Left cardiac atrium (tissue), 4 donors: ENCODE measurements around the gene ZFP36. TPM values are rescaled to one million over a fixed set of nuclear protein-coding genes. Genes with fewer than 3 reads are reported as not detected.
A peak's percentile ranks its signal among the peaks of the same experiment; 100 is the strongest.

Experiments
- ATAC-seq, 2 donors: fragments of 200-7000 bp; cut with Tn5 transposase; one replicate each; pipeline ENCODE4 v1.9.1; 2020; ENCODE audit warnings: mild to moderate bottlenecking in 2 of 2, moderate library complexity in 2 of 2
- DNase-seq: peaks from one replicate; pipeline ENCODE4 v3.0.0-alpha.2; 2020
- intact Hi-C, 2 donors: fragments of 100-400 bp; cut with DNase I; formaldehyde crosslinking; loops; one replicate each; pipeline versions ENCODE4 v1.14.1 to v1.15.1; 2022 to 2023
- total RNA-seq, 2 donors: library from RNA; stranded (reverse); fragmentation: NEBNext Ultra II Directional; extraction: Animal tissue kit (Norgen Biotek cat#: 25700); gene quantifications; one replicate each; pipeline ENCODE4 v1.2.1, GENCODE V29; 2021
- donor health status: DM: no; HTN: yes; CAD: no.
- donor health status: DM: no; HTN: yes; CAD: no; lungs with severe emphysema.
- donor health status: DM: yes; HTN: yes; CAD: no.
- donor health status: Dilated cardiomyopathy.

ZFP36 gene
- total RNA-seq, 2 donors from 2014 or later: 93.5 to 156 TPM

DNA sequence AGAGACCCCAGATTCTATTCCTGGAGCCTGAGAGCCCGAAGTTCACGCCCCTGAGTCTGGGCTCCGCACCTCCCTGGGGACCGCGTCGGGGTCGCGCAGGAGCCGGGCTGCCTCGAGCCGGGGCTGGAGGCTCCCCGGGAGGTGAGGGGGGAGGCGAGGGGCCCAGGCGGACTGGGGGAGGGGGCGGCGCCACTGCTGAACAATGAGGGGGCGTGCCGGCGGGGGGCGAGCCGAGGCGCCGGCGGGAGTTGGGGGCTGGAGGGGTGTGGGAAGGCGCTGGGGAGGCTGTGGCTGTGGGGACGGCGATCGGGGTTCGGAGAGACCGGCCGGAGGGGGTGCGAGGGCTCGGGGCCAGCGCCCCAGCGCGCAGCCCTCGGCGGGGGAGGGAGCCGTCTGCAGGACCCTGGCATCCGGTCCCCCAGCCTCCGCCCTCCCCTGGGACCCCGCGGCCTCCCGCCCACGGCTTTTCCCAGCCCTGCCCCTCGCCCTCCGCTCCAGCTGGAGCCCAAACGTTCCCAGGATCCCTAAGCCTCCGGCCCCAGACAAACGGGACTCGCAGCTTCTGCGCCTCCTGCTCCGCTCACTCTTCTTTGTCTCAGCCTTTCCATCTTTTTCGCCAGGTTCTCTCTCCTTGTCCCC is 6.7 kb downstream of the ZFP36 start:
- intact Hi-C loops: no loop called here
- ATAC-seq (peak; percentile 2 to 13), DNase-seq (peak; percentile 78)

DNA sequence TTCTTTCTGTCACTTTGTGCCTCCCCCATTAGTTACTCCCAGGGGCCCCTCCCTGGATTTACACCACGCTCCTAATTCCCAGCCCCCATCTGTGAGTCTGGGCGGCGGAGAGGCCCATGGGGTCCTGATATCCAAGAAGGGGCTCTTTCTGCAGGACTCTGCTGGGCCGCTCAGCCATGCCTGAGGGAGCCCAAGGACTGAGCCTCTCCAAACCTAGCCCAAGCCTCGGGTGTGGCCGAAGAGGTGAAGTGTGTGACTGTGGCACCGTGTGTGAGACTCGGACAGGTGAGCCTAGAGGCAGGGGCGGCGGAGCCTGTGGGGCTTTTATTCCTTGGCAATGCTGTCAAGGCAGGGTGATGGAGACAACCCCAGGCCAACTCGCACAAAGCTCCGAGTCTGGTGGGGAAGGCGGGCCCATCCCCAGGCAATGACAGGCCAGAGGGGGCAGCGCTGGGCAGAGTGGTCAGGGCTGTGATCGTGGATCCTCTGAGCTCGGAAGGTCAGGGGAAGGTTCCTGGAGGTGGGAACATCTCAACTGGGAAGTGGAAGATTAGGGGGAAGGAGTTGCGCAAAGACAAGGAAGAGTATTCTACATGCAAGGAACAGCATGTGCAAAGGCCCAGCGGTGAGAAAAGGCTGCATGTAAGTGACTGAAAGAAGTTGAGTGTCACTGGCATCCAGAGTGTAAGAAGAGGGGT is 7.4 kb downstream of the ZFP36 start:
- ATAC-seq: no peak
- intact Hi-C loops: no loop called here
- DNase-seq: peak; percentile 46

DNA sequence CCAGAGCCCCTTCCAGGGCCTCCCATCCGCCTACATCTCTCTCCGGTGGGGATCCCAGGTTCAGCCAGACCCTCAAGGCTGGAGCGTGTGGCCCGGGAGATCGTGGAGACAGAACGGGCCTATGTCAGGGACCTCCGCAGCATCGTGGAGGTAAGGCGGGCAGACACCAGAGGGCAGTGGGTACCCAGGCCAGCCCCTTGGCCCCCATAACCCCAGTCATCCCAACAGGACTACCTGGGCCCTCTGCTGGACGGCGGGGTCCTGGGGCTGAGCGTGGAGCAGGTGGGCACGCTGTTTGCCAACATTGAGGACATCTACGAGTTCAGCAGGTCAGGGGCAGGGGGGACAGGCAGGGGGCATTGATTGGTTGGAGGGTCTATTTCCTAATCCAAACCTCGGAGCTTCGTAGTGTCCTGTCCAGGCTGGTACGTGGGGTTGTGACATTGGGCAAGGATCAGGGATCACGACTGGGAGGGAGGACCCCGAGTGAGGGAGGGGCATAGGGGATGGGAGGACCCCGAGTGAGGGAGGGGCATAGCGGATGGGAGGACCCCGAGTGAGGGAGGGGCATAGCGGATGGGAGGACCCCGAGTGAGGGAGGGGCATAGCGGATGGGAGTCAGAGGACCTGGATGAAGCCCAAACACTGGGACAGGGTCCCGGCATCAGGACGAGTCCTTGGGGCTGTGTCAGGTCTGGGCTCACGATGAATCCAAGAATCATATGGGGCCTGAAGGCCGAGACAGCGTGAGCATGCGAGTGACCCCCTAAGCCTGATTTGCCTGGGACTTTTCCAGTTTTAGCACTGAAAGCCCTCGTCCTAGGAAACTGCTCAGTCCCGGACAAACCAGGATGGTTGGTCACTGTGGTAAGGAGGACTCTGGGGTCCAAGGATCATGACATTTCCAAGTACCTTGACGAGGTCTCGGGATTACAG is 8.7 kb downstream of the ZFP36 start:
- ATAC-seq (no peak), DNase-seq (peak; percentile 37)
- intact Hi-C loops: loop anchor here in 1 of 2 donors (2.0 kb wide), 1 partner anchor 17 kb away; no protein-coding TSS in a partner anchor

DNA sequence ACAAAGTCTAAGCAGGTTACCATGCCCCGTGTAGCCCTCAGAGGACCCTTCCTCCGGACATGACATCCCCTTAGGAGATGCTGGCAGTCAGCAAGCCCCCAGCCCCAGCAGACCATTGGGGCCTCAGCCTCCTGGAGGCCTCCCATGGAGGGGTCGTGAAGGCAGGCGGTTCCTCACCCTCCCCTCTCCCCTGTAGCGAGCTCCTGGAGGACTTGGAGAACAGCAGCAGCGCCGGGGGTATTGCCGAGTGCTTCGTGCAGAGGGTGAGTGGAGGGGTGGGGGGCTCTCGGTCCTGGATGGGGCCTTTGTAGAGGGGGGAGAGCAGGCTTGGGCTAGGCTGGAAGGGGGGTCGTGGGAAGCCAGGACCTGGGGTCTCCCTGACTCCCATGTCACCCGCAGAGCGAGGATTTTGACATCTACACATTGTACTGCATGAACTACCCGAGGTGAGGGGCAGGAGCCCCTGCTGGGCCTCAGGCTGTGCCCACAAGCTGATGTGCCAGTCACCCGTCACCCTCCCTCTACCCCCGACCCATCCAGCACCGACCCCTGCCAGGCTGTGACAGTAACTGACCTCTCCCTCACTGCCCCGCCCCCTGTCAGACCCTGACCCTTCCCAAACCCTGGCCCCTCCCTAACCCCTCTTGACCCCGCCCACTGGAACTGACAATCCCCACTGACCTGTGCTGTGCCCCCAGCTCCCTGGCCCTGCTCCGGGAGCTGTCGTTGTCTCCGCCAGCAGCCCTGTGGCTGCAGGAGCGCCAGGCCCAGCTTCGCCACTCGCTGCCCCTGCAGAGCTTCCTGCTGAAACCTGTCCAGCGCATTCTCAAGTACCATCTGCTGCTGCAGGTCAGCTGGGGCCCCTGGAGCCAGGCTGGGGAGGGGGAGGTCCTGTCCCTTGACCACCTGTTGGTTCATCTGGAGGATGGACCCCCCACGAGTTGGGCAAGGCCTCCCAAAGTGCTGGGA is 9.8 kb downstream of the ZFP36 start:
- no peak for ATAC-seq
- no peak for DNase-seq
- intact Hi-C loops: loop anchor here in 1 of 2 donors (2.0 kb wide), 1 partner anchor 16 kb away; no protein-coding TSS in a partner anchor

DNA sequence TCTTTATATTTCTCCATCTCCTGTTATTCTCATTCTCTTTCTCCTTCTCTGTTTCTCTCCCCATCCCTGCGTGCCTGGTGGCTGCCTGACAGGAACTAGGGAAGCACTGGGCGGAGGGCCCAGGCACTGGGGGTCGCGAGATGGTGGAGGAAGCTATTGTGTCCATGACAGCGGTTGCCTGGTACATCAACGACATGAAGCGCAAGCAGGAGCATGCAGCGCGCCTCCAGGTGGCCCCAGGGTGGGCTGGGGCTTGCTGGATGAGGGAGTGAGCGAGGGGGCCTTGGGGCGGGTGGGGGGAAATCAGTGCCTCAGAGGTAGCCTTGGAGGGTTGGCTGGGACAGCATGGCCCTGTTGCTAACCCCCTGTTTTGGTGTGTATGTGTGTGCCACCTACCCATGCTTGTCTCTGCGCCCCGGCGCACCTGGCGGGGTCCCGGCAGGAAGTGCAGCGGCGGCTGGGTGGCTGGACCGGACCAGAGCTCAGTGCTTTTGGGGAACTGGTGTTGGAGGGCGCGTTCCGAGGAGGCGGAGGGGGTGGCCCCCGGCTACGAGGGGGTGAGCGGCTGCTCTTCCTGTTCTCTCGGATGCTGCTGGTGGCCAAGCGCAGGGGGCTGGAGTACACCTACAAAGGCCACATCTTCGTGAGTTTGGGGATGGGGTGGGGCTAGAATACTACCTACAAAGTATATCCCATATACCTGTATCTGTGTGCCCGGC is 11.0 kb downstream of the ZFP36 start:
- no peak for ATAC-seq
- DNase-seq: no peak
- intact Hi-C loops: loop anchor here in 1 of 2 donors (2.0 kb wide), 1 partner anchor 15 kb away; no protein-coding TSS in a partner anchor

DNA sequence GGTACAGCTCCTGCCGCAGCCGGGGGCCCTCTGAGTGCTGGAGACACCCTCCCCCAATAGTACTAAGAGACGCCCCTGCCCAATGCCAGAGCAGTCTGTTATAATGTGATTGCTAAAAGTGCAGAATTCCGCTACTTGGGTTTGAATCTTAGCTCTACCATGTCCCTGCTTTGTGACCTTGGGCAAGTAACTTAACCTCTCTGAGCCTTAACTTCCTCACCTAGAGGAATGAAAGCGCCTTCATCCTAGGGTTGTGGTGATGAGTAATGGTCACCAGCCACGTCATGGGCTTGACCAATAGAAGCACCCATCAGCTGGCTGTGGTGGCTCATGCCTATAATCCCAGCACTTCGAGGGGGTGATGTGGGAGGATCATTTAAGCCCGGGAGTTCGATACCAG is 12.4 kb downstream of the ZFP36 start:
- ATAC-seq: no peak
- intact Hi-C loops: no loop called here

DNA sequence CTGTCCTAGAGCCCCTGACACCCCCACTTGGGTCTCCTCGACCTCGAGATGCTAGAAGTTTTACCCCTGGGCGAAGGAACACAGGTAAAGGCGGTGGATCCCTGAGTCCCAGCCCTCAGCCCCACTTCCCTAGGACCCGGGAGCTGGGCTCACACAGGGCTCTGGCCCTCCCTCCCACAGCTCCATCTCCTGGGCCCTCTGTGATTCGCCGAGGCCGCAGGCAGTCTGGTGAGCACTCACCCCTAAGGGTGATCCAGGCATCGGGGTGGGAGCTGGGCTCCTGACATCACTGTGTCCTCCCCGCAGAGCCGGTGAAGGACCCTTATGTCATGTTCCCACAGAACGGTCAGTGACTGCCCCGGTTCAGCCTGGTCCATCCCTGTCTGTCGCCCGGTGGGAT is 14.1 kb downstream of the ZFP36 start:
- intact Hi-C loops: no loop called here

More for the DNA sequence above, 12.4 kb downstream of the ZFP36 start:
- DNase-seq: no peak

DNA sequence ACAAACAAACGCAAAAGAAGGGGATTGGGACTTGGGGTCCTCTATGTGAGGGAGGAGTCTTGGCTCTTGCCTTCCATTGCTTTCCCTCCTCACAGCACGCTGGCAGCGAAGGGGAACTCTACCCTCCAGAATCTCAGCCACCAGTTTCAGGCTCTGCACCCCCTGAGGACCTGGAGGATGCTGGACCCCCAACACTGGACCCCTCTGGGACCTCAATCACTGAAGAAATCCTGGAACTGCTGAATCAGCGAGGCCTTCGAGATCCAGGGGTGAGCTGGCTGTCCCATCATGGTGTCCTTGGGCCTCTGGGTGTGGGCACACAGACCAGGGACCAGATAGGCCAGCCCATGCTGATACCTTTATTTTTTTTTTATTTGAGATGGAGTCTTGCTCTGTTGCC is 15.4 kb downstream of the ZFP36 start:
- ATAC-seq (no peak), DNase-seq (no peak)
- intact Hi-C loops: no loop called here

More for the DNA sequence above, 14.1 kb downstream of the ZFP36 start:
- no peak for DNase-seq
- no peak for ATAC-seq

DNA sequence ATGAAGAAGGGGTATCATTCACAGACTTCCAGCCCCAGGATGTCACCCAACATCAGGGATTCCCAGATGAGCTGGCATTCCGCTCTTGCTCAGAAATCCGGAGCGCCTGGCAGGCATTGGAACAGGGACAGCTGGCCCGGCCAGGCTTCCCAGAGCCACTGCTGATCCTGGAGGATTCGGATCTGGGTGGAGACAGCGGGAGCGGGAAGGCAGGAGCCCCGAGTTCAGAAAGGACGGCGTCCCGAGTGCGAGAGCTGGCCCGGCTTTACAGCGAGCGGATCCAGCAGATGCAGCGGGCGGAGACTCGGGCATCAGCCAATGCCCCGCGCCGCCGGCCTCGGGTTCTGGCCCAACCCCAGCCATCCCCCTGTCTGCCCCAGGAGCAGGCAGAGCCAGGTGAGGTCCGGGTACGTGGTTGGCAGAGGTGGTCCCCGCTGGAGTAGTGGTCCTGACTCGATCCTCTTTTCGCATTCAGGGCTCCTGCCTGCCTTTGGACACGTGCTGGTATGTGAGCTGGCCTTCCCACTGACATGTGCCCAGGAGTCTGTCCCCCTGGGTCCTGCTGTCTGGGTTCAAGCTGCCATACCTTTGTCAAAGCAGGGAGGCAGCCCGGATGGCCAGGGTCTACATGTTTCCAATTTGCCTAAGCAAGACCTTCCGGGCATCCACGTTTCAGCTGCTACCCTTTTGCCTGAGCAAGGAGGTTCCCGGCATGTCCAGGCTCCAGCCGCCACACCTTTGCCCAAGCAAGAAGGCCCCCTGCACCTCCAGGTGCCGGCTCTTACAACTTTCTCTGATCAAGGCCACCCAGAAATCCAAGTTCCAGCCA is 16.8 kb downstream of the ZFP36 start:
- ATAC-seq (no peak), DNase-seq (no peak)
- intact Hi-C loops: no loop called here

DNA sequence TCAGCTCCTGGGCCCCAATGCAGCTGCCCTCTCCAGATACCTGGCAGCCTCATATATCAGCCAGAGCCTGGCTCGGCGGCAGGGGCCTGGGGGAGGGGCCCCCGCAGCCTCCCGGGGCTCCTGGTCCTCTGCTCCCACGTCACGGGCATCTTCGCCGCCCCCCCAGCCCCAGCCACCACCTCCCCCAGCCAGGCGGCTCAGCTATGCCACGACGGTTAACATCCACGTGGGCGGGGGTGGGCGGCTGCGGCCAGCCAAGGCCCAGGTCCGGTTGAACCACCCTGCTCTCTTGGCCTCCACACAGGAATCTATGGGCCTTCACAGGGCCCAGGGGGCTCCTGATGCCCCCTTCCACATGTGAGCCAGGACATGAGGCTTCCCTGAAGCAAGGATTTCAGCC is 18.3 kb downstream of the ZFP36 start:
- no peak for ATAC-seq
- DNase-seq: no peak
- intact Hi-C loops: no loop called here

DNA sequence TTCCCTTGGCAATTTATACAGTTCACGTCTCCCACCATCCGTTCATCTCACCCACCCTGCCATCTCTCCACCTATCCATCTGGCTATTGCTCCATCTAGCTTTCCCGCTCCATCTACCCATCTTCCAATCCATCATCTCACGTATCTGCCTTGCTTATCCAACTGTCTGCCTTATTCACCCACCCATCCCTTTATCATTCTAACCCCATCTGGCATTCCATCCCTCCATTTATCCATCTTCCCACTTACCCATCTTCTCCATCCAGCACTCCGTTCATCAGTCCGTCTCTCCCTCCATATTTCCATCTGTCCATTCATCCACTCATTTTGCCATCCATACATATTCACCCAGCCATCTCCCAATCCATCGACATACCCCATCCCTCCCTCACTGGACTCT is 19.1 kb downstream of the ZFP36 start:
- no peak for ATAC-seq
- no peak for DNase-seq
- intact Hi-C loops: no loop called here

DNA sequence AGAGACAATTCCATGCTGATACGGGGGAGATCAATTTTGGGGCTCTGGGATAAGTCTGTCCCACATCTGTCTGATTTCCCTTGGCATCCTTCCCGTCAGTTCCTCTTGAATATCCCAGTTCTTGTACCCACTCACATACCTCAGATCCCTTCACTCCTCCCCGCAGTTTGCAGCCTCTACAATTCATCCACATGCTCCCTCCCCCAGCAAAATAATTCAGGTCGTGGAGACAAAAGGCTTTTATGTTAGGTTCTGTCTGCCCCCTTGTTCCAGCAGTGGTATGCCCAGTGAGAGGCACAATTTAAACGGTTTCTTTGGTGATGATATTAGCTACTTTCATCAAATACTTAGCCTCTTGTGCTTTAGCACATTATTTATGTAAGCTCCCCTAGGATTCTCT is 19.5 kb downstream of the ZFP36 start:
- ATAC-seq (no peak), DNase-seq (no peak)
- intact Hi-C loops: no loop called here

DNA sequence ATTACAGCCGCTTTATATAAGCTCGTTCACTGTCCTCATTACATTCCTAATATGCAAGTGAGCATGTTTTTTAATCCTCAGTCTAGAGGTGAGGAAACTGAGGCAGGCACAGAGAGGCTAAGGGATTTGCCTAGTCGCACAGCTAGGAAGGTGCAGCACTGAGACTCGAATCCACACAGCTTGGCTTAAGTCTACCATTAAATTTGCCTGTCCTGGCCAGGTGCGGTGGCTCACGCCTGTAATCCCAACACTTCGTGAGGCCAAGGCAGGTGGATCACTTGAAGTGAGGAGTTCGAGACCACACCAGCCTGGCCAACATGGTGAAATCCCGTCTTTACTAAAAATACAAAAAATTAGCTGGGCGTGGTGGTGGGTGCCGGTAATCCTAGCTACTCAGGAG is 21.1 kb downstream of the ZFP36 start:
- ATAC-seq (no peak), DNase-seq (no peak)
- intact Hi-C loops: no loop called here

DNA sequence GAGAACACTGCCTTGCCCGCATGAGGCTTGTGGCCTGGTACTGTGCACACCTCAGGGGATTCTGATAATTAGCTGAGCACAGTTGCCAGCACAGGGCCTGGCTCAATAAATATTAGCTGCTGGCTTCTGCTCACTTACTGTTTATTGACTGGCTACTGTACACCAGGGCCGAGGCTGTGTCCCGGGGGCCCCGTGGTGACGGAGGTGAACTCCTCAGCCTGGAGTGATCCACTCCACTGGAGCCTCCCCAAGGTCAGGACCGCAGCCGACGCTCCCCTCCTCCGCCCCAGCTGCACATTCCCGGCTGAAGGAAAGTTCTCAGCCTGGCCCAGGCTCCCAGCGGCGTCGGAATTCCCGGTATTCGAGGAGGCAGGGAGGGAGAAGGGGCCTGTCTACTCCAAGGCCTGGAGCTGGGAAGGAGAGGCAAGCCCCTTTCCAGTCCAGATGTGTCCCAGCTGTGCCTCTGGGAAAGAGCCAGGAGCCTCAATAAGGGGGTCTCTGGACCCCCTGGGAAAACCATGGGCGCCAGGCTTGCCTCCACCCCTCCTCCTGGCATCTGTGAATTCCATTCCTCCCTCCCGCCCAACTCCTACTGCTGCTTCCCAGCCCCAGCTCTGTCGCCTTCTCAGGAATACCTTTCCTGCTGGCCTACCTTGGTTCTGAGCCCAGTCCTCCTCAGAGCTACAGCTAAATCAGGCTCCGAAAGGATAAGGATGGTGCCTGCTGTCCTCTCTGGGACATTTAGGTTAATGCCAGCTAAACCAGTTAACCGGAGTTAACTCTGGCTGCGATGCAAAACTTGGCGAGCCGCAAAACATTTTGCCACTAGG is 21.9 kb downstream of the ZFP36 start:
- intact Hi-C loops: no loop called here
- ATAC-seq (peak; percentile 79 to 91), DNase-seq (peak; percentile 78)

DNA sequence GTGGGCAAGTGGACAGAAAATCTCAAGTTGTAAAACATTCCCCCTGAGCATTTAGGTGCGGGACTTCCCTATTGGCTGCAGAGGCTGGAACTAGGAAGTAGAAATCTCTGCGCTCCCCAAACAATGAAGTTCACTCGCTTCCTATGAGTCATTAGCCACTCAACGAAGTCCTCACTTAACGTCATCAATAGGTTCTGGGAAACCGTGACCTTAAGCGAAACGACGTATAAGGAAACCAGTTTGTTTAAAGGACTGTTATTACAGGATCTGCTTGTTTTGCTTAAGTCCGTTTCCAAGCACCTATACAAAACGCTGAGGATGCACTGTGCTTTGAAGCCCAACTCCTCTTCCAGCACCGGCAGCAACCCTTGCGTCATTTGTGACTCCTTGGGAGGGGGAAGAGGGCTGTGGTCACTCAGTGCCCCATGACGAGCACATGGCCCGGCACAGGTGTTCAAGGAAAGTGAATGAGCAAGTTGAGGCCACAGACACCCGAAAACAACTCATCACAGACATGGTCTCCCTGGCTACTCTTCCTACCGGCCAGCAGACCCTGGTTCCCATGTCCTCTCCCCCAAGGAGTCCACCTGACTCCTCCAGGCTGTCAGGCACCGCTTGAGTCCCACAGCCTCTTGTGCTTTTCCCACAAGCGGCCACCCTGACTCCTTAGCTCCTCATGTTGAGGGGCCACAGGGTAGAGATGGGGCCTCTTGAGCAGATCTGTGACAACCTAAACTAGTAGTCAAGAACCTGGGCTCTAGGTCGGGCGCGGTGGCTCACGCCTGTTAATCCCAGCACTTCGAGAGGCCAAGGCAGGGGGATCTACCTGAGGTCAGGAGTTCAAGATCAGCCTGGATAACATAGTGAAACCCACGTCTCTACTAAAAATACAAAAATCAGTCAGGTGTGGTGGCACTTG is 24.3 kb downstream of the ZFP36 start:
- ATAC-seq: peak in 1 of 2 donors; percentile 24
- intact Hi-C loops: no loop called here

More for the DNA sequence above, 24.3 kb downstream of the ZFP36 start:
- DNase-seq: peak; percentile 57
